H1 (cell line): ENCODE data around the gene NAT8L. TPM values are rescaled to one million over a fixed set of nuclear protein-coding genes. Genes with fewer than 3 reads are reported as not detected.

ENCODE experiments used
- CHD1 ChIP-seq: IDR thresholded peaks from 2 replicates; pipeline ENCODE4 v1.6.1; 2012; ENCODE audit warnings: low read depth, low read length, improper control_type of control experiment
- RXRA ChIP-seq: IDR thresholded peaks from 2 replicates; pipeline ENCODE4 v1.6.1; 2011; ENCODE audit warnings: low read depth, mild to moderate bottlenecking, low read length, moderate library complexity; ENCODE audit not compliant: insufficient read depth
- TAF7 ChIP-seq: optimal IDR thresholded peaks from 2 replicates; pipeline ENCODE3; 2011; ENCODE audit warnings: low read depth, mild to moderate bottlenecking, inconsistent platforms, low read length, moderate library complexity, borderline replicate concordance
- polyA plus RNA-seq, 7 experiments: library from polyadenylated mRNA; depleted of rRNA in 3 of 7; stranded (reverse) in 5 of 7; unstranded in 2 of 7; fragments of >200 nt in 5 of 7; fragments of 200-250 nt in 2 of 7; gene quantifications; 1 replicate in 5 of 7; 2 replicates in 1 of 7; 4 replicates in 1 of 7; pipeline versions ENCODE4 v1.2.1 to v1.2.3, GENCODE V29; 2011 to 2013; ENCODE audit warnings: missing spikeins in 2 of 7, mixed read lengths in 2 of 7
- total RNA-seq: library from RNA; stranded (reverse); fragmentation: NEBNext Ultra II Directional; extraction: Animal tissue kit (Norgen Biotek cat#: 25700); gene quantifications from 2 replicates; pipeline ENCODE4 v1.2.1, GENCODE V29; 2021
- TF ChIP-seq, protein P1 (sequence below): fragments of 300-600 bp; sonication (generic); IDR thresholded peaks from 2 replicates; pipeline ENCODE4 v1.7.1; 2012; ENCODE audit warnings: low read length, moderate library complexity, mild to moderate bottlenecking, inconsistent platforms; ENCODE audit not compliant: insufficient replicate concordance

The NAT8L gene
- total and polyA plus RNA-seq, 2 of the 8 experiments (the other 6 are each of a cell fraction or from before 2014, with no cell fraction given): 10.8 TPM

GRCh38 chr4:2051086-2051485, 8.0 kb upstream of the NAT8L start (continued):
- TF ChIP-seq, protein P1, sequence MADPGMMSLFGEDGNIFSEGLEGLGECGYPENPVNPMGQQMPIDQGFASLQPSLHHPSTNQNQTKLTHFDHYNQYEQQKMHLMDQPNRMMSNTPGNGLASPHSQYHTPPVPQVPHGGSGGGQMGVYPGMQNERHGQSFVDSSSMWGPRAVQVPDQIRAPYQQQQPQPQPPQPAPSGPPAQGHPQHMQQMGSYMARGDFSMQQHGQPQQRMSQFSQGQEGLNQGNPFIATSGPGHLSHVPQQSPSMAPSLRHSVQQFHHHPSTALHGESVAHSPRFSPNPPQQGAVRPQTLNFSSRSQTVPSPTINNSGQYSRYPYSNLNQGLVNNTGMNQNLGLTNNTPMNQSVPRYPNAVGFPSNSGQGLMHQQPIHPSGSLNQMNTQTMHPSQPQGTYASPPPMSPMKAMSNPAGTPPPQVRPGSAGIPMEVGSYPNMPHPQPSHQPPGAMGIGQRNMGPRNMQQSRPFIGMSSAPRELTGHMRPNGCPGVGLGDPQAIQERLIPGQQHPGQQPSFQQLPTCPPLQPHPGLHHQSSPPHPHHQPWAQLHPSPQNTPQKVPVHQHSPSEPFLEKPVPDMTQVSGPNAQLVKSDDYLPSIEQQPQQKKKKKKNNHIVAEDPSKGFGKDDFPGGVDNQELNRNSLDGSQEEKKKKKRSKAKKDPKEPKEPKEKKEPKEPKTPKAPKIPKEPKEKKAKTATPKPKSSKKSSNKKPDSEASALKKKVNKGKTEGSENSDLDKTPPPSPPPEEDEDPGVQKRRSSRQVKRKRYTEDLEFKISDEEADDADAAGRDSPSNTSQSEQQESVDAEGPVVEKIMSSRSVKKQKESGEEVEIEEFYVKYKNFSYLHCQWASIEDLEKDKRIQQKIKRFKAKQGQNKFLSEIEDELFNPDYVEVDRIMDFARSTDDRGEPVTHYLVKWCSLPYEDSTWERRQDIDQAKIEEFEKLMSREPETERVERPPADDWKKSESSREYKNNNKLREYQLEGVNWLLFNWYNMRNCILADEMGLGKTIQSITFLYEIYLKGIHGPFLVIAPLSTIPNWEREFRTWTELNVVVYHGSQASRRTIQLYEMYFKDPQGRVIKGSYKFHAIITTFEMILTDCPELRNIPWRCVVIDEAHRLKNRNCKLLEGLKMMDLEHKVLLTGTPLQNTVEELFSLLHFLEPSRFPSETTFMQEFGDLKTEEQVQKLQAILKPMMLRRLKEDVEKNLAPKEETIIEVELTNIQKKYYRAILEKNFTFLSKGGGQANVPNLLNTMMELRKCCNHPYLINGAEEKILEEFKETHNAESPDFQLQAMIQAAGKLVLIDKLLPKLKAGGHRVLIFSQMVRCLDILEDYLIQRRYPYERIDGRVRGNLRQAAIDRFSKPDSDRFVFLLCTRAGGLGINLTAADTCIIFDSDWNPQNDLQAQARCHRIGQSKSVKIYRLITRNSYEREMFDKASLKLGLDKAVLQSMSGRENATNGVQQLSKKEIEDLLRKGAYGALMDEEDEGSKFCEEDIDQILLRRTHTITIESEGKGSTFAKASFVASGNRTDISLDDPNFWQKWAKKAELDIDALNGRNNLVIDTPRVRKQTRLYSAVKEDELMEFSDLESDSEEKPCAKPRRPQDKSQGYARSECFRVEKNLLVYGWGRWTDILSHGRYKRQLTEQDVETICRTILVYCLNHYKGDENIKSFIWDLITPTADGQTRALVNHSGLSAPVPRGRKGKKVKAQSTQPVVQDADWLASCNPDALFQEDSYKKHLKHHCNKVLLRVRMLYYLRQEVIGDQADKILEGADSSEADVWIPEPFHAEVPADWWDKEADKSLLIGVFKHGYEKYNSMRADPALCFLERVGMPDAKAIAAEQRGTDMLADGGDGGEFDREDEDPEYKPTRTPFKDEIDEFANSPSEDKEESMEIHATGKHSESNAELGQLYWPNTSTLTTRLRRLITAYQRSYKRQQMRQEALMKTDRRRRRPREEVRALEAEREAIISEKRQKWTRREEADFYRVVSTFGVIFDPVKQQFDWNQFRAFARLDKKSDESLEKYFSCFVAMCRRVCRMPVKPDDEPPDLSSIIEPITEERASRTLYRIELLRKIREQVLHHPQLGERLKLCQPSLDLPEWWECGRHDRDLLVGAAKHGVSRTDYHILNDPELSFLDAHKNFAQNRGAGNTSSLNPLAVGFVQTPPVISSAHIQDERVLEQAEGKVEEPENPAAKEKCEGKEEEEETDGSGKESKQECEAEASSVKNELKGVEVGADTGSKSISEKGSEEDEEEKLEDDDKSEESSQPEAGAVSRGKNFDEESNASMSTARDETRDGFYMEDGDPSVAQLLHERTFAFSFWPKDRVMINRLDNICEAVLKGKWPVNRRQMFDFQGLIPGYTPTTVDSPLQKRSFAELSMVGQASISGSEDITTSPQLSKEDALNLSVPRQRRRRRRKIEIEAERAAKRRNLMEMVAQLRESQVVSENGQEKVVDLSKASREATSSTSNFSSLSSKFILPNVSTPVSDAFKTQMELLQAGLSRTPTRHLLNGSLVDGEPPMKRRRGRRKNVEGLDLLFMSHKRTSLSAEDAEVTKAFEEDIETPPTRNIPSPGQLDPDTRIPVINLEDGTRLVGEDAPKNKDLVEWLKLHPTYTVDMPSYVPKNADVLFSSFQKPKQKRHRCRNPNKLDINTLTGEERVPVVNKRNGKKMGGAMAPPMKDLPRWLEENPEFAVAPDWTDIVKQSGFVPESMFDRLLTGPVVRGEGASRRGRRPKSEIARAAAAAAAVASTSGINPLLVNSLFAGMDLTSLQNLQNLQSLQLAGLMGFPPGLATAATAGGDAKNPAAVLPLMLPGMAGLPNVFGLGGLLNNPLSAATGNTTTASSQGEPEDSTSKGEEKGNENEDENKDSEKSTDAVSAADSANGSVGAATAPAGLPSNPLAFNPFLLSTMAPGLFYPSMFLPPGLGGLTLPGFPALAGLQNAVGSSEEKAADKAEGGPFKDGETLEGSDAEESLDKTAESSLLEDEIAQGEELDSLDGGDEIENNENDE: no peak
- TF ChIP-seq TAF7: no peak
- TF ChIP-seq CHD1: no peak
- TF ChIP-seq RXRA: no peak
